Keratinocyte (primary cell): Measurements from ENCODE around the gene CHMP4B.

ENCODE experiments used
- EZH2 ChIP-seq: IDR thresholded peaks from one replicate; pipeline ENCODE4 v1.6.1; 2012; ENCODE audit warnings: inconsistent platforms, mild to moderate bottlenecking, low read length, moderate library complexity
- TF ChIP-seq, protein P1 (sequence below), 3 experiments: IDR thresholded peaks in 1 of 3; conservative IDR thresholded peaks in 1 of 3; optimal IDR thresholded peaks in 1 of 3; 2 replicates in 2 of 3; 3 replicates in 1 of 3; pipeline versions ENCODE3 to v1.5.1; 2011; ENCODE audit warnings: low read length in 3 of 3, mild to moderate bottlenecking in 3 of 3, moderate library complexity in 2 of 3, control low read depth in 1 of 3, inconsistent platforms in 1 of 3; ENCODE audit not compliant: insufficient read depth in 2 of 3; ENCODE audit errors: extremely low read depth in 1 of 3

GRCh38 chr20:33840759-33841435, 29.7 kb downstream of the CHMP4B start:
- TF ChIP-seq, protein P1, sequence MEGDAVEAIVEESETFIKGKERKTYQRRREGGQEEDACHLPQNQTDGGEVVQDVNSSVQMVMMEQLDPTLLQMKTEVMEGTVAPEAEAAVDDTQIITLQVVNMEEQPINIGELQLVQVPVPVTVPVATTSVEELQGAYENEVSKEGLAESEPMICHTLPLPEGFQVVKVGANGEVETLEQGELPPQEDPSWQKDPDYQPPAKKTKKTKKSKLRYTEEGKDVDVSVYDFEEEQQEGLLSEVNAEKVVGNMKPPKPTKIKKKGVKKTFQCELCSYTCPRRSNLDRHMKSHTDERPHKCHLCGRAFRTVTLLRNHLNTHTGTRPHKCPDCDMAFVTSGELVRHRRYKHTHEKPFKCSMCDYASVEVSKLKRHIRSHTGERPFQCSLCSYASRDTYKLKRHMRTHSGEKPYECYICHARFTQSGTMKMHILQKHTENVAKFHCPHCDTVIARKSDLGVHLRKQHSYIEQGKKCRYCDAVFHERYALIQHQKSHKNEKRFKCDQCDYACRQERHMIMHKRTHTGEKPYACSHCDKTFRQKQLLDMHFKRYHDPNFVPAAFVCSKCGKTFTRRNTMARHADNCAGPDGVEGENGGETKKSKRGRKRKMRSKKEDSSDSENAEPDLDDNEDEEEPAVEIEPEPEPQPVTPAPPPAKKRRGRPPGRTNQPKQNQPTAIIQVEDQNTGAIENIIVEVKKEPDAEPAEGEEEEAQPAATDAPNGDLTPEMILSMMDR (optimal IDR thresholded peaks at IDR 0.05 in 1 of 3, IDR thresholded peaks at IDR 0.05 in 1 of 3, conservative IDR thresholded peaks at IDR 0.05 in 1 of 3; ENCODE audit: extremely low read depth in 1 of 3, insufficient read depth in 2 of 3, low read length in 3 of 3) = no peak
- no peak for TF ChIP-seq EZH2
